Measurements from ENCODE around the gene ARHGEF19. TPM values are rescaled to one million over a fixed set of nuclear protein-coding genes. Genes with fewer than 3 reads are reported as not detected.

The ARHGEF19 gene
- total RNA-seq, 6 experiments from 2014 or later: 5.5 to 9.0 (median 7.2) TPM

GRCh38 chr1:16204216-16204615 lies 8.2 kb downstream of the ARHGEF19 start:
- no peak for TF ChIP-seq CTCF (IDR thresholded peaks at IDR 0.05)

GRCh38 chr1:16203550-16203949 lies 8.9 kb downstream of the ARHGEF19 start:
- no peak for TF ChIP-seq CTCF (IDR thresholded peaks at IDR 0.05)
- no peaks in the 10 kb centered on the region for H3K36me3 Mint-ChIP-seq (ENCODE audit: low read depth)
- H3K27ac Mint-ChIP-seq: no peak overlapping the region
- no peak overlapping the region for H3K4me3 Mint-ChIP-seq
- DNase-seq: no peak
- peaks cover 5% of the 10 kb centered on the region; the same call in 1 of the 2 replicates for H3K4me1 Mint-ChIP-seq (ENCODE audit: low read depth)
- H3K27me3 Mint-ChIP-seq (ENCODE audit: insufficient read depth): peaks cover 7% of the 10 kb centered on the region
- no peaks in the 10 kb centered on the region for H3K9me3 Mint-ChIP-seq

More at GRCh38 chr1:16204216-16204615, 8.2 kb downstream of the ARHGEF19 start:
- H3K36me3 Mint-ChIP-seq (ENCODE audit: low read depth): no peaks in the 10 kb centered on the region
- no peak overlapping the region for H3K27ac Mint-ChIP-seq
- peaks cover 5% of the 10 kb centered on the region; the same call in 1 of the 2 replicates for H3K4me1 Mint-ChIP-seq (ENCODE audit: low read depth)
- peaks cover 7% of the 10 kb centered on the region for H3K27me3 Mint-ChIP-seq (ENCODE audit: insufficient read depth)
- DNase-seq: no peak
- H3K9me3 Mint-ChIP-seq: no peaks in the 10 kb centered on the region
- H3K4me3 Mint-ChIP-seq: no peak overlapping the region

GRCh38 chr1:16202281-16203210 lies 9.9 kb downstream of the ARHGEF19 start:
- no peak for DNase-seq
- no peak for TF ChIP-seq CTCF (IDR thresholded peaks at IDR 0.05)
- Mint-ChIP-seq H3K27ac (no peak overlapping the region), H3K27me3 (ENCODE audit: insufficient read depth) (peaks cover 7% of the 10 kb centered on the region), H3K9me3 (no peaks in the 10 kb centered on the region), H3K4me1 (ENCODE audit: low read depth) (peaks cover 4% of the 10 kb centered on the region; the same call in 1 of the 2 replicates), H3K36me3 (ENCODE audit: low read depth) (no peaks in the 10 kb centered on the region), H3K4me3 (no peak overlapping the region)

GRCh38 chr1:16199700-16200099 lies 12.8 kb downstream of the ARHGEF19 start:
- Mint-ChIP-seq H3K36me3 (ENCODE audit: low read depth) (no peaks in the 10 kb centered on the region), H3K9me3 (no peaks in the 10 kb centered on the region), H3K27me3 (ENCODE audit: insufficient read depth) (peaks cover 5% of the 10 kb centered on the region; the same call in 1 of the 2 replicates), H3K4me1 (ENCODE audit: low read depth) (no peaks in the 10 kb centered on the region), H3K27ac (no peak overlapping the region), H3K4me3 (no peak overlapping the region)
- TF ChIP-seq CTCF (IDR thresholded peaks at IDR 0.05): no peak
- DNase-seq: no peak

- no peaks in the 10 kb centered on the region for H3K9me3 Mint-ChIP-seq
- H3K4me3 Mint-ChIP-seq: no peak overlapping the region
- no peaks in the 10 kb centered on the region for H3K36me3 Mint-ChIP-seq (ENCODE audit: low read depth)
- no peak overlapping the region; the same call in 1 of the 2 replicates for H3K27ac Mint-ChIP-seq
- no peak for DNase-seq
- TF ChIP-seq CTCF (IDR thresholded peaks at IDR 0.05): no peak
- no peaks in the 10 kb centered on the region for H3K4me1 Mint-ChIP-seq (ENCODE audit: low read depth)
- H3K27me3 Mint-ChIP-seq (ENCODE audit: insufficient read depth): peaks cover 5% of the 10 kb centered on the region; the same call in 1 of the 2 replicates
Observed at GRCh38 chr1:16199157-16199501, 13.3 kb downstream of the ARHGEF19 start.

Data from HFFc6 (cell line).